HG03460 (cell line): ENCODE data around the gene FNDC11.
A peak's percentile ranks its signal among the peaks of the same experiment; 100 is the strongest.
"Not testable (repeated sequence)": the region's sequence is repeated elsewhere in the genome, so short reads cannot be mapped to it uniquely, and the experiment has no call there.

ENCODE experiments used
- ATAC-seq: cut with Tn5 transposase; IDR thresholded peaks from one replicate; pipeline ENCODE4 v1.9.1; 2021; ENCODE audit not compliant: unreplicated experiment

FNDC11 gene, protein sequence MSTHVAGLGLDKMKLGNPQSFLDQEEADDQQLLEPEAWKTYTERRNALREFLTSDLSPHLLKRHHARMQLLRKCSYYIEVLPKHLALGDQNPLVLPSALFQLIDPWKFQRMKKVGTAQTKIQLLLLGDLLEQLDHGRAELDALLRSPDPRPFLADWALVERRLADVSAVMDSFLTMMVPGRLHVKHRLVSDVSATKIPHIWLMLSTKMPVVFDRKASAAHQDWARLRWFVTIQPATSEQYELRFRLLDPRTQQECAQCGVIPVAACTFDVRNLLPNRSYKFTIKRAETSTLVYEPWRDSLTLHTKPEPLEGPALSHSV

DNA sequence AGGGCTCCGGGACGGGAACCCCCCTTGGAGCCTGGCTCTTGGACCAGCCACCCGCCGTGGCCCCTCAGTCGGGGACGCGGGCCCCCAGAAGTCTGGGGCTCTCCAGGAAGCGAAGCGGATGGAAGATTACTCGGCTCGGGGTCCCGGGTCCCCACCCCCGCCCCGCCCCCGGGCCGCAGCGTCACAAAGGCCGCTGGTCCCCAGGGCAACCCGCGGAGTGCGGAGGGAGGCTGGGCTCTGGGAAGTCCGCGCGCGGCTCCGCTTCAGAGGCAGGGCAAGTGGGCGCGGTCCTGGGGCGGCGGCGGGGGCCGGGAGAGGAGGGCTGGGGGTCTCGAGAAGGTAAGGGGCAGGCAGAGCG, at the start of gene FNDC11:
Gene FNDC11 (plus strand): TSS at position 227 of the 358 bp plus-strand sequence. CDS start 1,505 bp downstream, outside the sequence.
- peak; percentile 29 for ATAC-seq

GRCh38 chr20:63504642-63505041, 49.3 kb upstream of the FNDC11 start:
- no peak for ATAC-seq

DNA sequence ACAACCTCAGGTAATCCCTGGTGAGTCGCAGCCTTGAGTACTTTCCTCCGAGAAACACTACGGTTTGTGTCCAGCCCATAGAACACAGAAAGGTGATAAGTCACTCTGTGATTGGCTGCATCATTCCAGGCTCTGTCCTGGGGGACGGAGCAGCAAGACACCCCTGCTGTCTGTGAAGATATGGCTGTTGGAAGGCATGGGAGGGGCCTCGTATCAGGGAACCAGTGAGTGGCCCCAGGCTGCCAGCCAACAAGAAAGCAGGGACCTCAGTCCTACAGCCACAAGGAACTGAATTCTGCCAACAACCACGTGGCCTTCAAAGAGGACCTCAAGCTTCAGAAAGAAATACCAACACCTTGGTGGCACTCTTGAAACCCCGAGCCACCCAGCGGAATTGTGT, 48.7 kb upstream of the FNDC11 start:
- ATAC-seq: no peak

DNA sequence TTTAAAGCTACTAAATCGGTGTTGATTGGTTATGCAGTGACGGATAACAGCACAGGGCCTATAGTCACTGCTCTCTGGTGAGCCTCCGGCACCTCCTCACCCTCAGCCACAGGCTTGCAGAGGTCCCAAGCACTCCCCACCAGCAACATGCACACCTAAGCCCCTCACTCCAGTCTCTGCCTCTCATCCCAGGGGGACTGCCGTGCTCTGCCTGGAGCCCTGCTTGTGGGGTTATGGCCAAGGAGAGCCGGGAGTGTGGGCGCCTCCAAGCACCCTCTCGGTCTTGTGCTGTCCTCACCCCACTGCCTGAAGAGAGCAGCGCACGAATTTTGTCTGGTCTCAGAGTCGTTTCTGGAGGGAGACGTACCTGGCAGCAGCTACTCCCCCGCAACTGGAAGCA, 48.2 kb upstream of the FNDC11 start:
- ATAC-seq: no peak

DNA sequence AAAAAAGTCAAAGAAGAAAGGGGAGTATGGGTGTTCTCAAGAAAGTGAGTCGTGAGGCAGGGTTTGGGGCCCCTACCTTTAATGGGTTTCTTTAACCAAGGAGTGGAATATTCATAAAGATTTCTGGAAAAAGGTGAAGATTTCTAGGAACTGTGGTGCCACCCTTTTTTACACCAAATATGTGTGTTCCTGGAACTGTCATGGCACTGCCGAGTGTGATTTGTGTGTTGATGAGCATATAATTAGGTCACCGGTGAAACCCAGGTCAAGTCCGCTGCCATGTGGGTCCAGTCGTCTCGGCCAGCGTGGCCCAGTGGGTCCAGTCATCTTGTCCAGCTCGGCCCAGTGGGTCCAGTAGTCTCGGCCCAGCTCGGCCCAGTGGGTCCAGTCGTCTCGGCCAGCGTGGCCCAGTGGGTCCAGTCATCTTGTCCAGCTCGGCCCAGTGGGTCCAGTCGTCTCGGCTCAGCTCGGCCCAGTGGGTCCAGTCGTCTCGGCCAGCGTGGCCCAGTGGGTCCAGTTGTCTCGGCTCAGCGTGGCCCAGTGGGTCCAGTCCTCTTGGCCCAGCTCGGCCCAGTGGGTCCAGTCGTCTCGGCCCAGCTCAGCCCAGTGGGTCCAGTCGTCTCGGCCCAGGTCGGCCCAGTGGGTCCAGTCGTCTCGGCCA, 46.7 kb upstream of the FNDC11 start:
- no peak for ATAC-seq

DNA sequence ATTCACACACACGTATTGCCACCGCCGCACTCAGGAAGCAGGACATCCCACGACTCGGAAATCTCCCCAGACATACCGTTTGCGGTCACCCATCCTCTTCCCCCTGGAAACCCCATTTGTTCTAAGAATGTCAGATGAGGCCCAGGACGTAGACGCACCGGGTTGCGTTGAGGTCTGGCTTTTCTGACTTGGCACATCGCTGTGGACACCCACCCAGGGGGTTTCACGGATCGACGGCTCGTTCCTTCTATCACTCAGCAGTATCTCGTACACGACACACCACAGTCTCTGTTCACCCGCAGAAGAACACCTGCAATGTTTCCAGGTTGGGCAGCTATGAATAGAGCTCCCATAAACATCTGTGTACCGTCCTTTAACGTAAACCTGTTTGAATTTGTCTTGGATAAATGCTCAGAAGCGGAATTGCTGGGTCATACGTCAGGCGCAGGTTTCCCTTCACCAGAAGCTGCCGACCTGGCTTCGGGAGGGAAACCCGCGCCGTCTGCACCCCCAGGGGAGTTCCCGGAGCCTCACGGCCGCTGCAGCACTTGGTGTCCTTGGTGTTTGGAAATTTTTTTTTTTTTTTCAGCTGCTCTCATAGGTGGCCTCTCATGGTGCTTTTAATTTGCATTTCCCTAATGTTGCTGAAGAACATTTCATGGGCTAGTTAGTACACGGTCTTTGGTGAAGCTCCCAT, 45.7 kb upstream of the FNDC11 start:
- no peak for ATAC-seq

GRCh38 chr20:63509088-63509564, 44.8 kb upstream of the FNDC11 start:
- ATAC-seq: no peak

GRCh38 chr20:63513207-63513606, 40.8 kb upstream of the FNDC11 start:
- no peak for ATAC-seq

GRCh38 chr20:63514520-63514919, 39.4 kb upstream of the FNDC11 start:
- ATAC-seq: not testable (repeated sequence)

DNA sequence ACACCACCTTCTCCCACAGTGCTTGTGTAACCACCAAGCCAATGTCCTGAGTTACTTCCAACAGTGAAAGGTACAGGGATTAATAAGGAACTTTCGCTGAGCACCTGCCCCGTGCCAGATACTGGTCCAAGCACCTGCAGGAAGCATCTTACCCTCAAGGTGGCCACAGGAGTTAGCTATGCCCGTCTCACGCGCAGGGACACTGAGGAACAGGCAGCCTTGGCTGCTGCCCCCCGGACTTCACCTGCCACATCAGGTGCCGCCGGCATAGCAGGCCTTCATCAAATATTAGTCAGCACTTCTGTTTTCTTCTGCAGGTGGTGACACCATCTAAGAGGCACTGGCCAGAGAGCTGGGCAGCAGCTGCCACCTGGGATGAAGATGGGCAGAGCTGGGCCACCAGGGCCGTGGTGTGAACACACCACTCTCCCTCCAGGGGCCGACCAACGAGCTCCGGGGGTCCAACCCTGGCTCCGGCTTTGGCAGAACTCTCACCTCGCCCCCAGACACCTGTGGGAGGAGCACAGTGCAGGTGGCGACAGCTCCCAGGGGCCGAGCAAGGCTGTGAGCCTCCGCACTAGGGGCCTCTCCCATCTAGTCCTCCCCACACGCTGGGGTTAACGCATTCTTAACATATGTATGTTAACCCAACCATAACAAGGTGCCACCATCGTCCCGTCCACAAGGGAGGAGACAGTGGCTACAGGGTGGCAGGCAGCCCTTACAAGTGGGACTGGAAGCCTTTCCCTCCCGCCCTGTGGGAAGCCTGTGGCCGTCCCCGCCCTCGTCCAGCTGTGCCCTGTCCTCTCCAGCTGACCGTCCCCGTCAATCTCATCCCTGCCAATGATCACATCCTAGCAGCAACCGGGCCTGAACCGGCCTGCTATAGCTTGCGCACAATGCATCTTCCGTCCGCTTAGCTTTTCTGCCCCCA, 36.3 kb upstream of the FNDC11 start:
- no peak for ATAC-seq

- ATAC-seq: no peak
Observed at GRCh38 chr20:63518351-63518861, 35.6 kb upstream of the FNDC11 start.

DNA sequence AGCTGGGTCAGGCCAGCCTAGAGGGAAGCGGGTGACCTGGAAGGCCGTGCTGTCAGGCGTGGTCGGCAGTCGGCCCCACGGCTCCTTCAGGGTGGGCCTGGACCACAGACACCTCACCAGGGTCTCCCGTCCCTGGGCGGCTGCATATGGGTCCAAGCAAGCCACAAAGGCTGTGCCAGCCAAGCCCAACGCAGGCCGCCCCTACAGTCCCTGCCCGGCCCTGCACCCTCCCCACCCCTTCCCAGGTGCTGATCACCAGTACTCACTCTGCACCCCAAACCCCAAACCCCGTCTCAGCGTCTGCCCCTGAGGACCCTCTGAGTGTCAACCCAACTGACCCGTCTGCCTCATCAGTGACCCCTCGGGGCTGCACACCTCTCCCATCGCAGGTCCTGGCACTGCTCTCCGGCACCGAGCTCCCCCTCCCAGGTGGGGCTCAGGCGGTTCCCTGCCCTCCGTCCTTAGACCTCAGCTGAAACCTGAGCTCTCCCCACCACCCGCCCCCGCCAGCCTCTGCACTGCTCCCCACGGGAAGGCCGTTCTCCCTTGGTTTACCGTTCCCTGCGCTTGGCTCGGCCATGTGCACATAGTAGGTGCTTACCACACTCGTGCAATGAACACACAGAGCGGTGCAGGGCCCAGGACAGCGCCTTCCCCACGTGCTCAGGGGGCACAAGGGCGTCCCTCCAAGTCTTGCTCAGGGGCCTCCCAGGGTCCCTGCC, 34.9 kb upstream of the FNDC11 start:
- no peak for ATAC-seq

DNA sequence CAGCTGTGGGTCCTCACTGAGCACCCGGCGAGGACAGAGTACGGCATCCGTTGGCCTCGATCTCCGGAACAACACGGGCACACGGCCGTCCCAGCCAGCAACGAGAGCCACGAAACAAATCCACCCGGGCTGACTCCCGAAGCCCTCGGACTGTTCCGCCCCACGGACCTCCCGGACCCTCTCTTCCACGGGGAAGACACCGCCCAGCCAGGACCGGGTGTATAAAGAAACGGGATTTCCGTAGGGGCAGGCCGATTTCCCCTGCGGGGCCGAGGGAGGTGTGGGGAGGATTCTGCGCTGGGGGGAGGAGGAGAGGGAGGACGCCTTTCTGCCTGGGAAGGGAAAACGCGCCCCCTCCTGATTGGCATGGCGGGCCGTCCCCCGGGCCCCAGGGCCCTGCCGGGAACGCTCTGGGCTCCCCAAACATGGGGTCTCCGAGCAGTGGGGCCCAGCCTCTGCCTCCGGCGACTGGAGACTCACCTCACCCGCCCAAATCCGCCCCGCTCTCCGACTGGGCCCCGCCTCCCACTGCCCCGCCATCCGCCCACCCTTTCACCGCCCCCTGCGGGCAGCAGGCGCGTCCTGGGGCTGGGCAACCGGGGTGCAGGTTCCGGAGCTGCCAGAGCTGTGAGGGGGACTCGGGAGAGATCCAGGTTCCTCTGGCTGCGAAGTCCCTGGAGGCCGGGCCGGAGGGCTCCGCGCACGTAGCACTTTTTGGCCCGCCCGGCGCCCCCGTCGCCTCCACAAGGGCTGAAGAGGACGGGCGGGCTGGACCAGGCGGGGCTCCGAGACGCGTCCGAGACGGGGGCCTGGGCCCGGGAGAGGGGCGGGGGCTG, 34.1 kb upstream of the FNDC11 start:
- peak; percentile 40 for ATAC-seq

- ATAC-seq: peak; percentile 62
Observed at GRCh38 chr20:63520504-63520933, 33.4 kb upstream of the FNDC11 start, which contains the start of gene PPDPF. Gene PPDPF, plus strand, starts transcription at chr20:63520765. Its CDS starts 544 bp downstream, at chr20:63521309.

- ATAC-seq: peak; percentile 43
Observed at GRCh38 chr20:63520934-63521601, 32.9 kb upstream of the FNDC11 start.

DNA sequence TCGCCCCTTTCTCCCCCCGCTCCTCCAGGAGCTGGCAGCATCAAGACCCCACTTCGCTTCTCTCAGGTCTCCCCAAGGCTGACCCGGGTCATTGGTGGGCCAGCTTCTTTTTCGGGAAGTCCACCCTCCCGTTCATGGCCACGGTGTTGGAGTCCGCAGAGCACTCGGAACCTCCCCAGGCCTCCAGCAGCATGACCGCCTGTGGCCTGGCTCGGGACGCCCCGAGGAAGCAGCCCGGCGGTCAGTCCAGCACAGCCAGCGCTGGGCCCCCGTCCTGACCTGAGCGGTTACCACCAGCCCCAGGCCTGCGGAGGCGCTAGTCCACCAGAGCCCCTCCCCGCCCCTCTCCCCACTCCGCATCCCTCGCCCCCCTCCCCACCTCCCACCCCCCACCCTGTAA, 32.4 kb upstream of the FNDC11 start:
- no peak for ATAC-seq

GRCh38 chr20:63522091-63522868, 31.7 kb upstream of the FNDC11 start:
- no peak for ATAC-seq
